HG03457 (cell line): ENCODE data around the gene CDK2AP2.
A peak's percentile ranks its signal among the peaks of the same experiment; 100 is the strongest.
"Not testable (repeated sequence)": the region's sequence is repeated elsewhere in the genome, so short reads cannot be mapped to it uniquely, and the experiment has no call there.

Source experiments
- ATAC-seq: cut with Tn5 transposase; IDR thresholded peaks from one replicate; pipeline ENCODE4 v1.9.1; 2021; ENCODE audit warnings: moderate number of reproducible peaks; ENCODE audit not compliant: unreplicated experiment

CDK2AP2 gene

DNA sequence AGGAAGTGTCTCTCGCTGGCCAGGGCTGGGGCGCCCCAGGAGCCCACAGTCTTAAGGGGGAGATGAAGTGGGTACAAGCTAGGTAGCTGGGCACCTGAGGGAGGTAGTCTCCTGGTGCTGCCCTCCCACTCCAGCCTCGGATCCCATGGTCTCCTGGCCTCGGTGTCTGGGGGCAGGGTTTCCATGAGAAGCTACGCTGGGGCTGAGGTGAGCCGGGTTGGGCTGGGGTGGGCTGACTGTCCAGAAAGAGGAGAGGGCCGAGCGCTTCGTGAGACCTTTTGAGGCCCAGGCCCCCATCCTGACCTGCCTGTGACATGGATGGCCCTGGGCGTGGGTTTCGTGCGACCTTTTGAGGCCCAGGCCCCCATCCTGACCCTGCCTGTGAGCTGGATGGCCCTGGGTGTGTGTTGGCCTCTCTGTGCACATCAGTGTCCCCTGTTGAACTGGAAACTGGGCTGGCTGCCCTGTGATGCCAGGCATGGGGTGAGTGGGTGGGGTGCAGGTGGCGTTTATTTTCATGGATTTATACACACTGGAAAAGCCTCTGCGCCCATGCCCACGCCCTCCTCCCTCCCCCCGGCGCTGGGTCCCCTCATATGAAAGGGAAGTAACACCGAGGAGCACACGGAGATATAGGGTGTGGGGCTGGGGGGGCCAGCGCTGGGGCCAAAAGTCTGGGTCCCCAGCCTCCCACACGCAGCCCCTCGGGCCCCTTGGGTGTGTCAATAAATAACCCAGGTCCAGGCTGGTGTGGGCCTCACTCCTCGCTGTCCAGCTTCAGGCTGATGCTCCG is 16.5 kb downstream of the CDK2AP2 start:
- ATAC-seq, result no peak

DNA sequence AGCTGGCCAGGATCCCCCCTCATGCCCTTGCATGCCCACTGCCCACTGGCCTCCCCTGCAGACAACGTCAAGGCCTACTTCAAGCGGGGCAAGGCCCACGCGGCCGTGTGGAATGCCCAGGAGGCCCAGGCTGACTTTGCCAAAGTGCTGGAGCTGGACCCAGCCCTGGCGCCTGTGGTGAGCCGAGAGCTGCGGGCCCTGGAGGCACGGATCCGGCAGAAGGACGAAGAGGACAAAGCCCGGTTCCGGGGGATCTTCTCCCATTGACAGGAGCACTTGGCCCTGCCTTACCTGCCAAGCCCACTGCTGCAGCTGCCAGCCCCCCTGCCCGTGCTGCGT is 17.3 kb downstream of the CDK2AP2 start:
- ATAC-seq, result no peak

DNA sequence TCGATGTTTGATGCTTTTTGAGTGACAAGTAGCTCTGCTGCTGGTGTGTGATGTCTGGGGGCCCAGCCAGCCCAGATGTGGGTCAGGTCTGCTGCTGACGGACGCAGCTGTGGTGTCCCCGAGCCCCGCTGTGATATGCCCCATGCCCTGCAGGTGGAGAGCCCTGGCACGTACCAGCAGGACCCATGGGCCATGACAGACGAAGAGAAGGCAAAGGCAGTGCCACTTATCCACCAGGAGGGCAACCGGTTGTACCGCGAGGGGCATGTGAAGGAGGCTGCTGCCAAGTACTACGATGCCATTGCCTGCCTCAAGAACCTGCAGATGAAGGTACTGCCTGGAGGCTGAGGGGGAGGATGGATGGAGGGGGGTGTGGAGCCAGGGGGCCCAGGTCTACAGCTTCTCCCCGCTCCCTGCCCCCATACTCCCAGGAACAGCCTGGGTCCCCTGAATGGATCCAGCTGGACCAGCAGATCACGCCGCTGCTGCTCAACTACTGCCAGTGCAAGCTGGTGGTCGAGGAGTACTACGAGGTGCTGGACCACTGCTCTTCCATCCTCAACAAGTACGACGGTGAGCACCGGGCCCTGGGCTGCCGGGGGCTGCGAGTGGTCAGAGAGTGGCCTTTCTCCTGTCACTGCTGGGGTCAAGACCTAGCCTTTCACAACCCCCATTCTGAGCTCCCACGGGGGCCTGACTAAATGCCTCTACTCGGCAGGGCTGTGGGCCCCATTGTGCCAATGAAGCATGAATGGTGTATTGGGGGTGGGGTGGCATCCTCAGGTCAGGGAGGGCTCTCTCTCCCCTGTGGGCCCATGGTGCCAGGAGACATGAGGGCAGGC is 17.9 kb downstream of the CDK2AP2 start:
- ATAC-seq, result no peak

DNA sequence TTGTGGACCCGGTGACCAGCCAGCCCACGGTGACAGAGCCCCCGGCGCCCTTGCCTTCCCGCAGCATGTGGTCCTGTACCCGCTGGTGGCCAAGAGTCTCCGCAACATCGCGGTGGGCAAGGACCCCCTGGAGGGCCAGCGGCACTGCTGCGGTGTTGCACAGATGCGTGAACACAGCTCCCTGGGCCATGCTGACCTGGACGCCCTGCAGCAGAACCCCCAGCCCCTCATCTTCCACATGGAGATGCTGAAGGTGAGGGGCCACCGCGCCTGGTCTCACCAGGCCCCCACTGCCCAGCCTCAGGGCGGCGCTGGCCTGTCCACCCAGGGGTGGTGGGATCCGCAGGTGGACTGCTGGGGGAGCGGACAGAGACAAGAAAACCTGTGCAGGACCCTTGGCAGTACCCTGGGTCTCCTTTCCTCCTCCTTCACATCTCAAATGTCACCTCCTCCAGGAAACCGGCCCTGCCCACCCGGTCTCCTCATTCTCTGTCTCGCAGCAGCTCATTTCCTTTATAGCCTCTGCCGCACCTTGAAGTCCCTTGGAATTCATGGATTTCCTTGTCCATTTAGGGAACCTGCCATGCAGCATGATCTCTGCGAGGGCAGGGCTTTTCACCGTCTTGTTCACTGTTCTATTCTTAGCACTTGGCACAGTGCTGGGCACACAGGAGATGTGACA is 18.6 kb downstream of the CDK2AP2 start:
- no peak for ATAC-seq

DNA sequence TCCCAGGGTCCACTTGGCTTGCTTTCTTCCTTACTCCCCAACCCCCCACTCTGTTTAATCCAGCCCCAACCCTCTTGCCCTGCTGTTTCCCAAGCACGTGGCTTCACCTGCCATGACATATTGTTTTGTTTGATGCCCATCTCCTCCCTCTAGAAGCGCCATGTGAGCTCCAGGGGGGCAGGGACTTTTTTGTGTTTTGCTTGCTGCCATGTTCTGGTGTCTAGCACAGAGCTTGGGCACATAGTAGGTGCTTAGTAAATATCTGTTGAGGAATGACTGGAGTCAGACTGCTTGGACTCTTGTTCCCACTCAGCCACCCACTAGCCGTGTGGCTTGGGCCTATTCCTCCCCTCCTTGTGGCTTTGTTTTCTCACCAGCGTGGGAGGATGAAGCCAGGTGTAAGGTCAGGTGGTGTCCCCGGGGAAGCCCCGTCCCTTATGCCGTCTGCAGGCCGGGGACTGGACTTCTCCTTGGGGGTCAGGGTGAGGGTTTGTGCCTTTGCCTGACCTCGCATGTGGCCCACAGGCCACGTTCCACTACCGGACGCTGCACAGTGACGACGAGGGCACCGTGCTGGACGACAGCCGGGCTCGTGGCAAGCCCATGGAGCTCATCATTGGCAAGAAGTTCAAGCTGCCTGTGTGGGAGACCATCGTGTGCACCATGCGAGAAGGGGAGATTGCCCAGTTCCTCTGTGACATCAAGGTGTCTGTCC is 21.3 kb downstream of the CDK2AP2 start:
- no peak for ATAC-seq

DNA sequence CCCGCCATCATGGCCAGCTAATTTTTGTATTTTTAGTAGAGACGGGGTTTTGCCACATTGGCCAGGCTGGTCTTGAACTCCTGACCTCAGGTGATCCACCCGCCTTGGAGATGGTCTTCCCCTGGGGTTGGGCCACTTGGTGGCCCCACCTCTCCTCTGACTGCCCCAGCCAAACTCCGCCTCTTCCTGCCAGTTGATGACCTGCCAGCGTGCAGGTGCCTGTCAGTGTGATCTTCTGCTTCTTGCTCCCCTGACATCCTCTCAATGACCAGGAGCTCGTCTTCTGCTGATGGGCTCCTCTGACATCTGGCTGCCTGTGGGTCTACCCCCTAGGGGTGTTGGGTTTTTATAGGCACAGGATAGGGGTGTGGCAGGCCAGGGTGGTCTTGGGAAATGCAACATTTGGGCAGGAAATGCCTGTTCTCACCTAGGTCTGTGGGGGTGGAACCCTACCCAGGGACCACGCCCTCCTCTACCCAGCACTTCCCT is 22.0 kb downstream of the CDK2AP2 start:
- ATAC-seq, result not testable (repeated sequence)

DNA sequence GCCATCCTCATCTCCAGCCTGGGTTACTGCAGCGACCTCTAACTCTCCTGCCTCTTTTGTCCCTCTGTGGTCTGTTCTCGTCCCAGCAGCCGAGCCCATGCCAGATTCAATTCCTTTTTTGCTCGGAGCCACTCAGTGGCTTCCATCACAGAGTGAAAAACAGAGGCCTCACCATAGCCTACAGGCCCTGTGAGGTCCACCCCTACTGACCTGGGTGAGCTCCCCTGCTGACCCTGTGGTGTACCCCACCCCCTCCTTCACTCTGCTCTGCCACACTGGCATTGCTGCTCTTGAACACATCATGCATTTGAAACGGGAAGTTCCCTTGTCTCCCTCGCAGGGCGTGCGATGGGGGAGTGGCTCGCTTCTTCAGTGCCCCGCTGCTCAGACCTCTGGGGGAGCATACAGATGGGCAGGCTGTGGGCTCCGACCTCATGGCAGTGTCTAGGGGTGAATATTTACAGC is 23.1 kb downstream of the CDK2AP2 start:
- ATAC-seq, result no peak

DNA sequence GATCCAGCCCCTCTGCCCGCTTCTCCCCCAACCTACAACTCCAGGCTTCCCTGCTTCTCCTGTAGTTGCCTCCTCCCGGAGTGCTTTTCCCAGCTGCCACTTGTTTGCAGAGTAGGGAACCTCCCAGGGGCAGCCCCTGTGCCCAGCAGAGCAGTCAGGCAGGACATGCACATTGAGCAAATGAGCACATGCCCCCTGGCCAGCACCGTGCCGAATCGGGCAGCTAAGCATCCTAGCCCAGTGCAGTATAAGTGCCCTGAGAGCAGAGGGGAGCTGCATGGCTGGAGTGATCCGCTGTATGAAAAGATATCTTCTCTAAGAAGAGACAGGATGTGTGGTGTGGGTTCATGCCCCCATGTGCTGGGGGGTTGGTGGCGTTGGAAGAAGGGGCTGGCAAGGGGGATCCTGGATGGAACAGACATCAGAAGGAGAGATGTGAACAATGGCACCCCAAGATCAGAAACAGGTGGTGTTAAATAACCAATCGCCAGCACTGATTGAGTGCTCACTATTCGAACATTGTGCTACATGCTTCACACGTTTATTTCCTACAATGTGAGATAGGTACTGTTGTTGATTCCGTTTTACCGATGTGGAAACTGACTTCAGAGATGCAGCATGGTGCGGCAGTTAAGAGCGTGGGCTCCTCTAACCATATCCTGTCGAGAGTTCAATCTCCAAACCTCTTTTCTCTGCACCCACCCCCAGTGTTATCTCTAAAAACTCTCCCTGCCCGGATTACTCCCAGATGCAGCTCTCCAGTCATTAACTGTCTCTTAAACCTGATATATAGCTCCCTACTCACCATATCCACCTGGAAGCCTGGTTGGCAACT is 23.9 kb downstream of the CDK2AP2 start:
- no peak for ATAC-seq

DNA sequence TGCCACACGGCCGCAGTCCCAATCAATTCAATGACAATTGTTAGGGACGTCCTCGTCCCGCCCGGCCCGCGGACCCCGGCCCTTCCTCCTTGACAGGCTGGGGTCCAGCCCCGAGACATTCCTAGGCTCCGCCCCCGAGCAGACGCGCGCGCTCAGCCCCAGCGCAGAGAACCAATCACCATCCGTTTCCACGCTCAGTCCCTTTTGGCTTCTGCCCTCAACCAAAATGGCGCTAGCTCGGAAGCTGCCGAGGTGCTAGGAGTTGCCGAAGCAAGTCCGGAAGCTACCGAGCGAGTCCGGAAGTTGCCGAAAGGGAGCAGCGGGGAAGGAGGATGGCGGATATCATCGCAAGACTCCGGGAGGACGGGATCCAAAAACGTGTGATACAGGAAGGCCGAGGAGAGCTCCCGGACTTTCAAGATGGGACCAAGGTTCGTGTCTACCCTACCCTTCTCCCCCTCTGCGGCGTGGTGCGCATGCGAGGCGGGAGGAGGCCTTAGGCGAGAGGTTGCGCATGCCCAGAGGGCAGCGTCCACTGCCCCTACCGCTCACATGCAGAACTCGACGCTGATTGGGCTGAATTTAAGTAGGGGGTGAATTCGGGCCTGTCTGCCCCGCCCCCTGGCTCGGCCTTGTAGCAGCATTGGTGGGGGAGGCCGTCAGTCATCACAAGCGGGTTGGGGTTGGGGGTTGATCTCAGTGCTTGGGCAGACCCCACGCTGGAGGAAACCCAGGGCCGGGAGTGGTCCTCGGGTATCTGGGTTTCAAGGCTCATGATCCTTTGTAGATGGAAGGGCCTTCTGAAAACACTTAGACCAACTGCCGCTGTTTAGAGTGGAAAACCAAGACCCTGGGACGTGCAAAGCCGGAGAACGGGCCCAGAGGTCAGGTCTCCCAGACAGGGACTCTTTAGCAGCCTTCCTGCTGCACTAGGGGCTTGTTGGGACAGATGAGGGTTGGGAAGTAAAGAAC is 24.8 kb downstream of the CDK2AP2 start, which contains the start of gene AIP:
Gene AIP, plus strand, starts transcription at position 200 of the 972 bp plus-strand sequence. Its CDS starts 133 bp downstream, at position 333.
- peak; percentile 54 for ATAC-seq

DNA sequence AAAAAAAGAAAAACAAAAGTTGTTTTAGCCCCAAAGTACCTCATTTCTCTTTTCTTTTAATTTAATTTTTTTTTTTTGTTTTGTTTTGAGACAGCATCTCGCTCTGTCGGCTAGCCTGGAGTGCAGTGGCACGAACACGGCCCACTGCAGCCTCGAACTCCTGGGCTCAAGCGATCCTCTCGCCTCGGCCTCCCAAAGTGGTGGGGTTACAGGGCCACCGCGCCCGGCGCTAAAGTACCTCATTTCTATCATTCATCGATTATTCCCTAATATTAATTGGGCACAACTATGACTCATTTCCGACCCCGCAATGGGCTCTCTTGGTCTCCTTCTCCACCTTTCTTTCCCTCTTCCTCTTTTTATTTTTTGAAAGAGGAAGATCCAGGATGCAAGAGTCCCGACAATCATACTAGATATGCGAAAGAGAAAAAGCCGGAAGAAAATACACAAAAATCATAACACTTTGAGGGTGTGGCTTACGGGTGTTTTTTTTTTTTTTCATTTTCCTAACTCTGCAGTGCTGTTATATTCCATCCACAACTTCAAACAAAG is 25.6 kb downstream of the CDK2AP2 start:
- ATAC-seq, result no peak

DNA sequence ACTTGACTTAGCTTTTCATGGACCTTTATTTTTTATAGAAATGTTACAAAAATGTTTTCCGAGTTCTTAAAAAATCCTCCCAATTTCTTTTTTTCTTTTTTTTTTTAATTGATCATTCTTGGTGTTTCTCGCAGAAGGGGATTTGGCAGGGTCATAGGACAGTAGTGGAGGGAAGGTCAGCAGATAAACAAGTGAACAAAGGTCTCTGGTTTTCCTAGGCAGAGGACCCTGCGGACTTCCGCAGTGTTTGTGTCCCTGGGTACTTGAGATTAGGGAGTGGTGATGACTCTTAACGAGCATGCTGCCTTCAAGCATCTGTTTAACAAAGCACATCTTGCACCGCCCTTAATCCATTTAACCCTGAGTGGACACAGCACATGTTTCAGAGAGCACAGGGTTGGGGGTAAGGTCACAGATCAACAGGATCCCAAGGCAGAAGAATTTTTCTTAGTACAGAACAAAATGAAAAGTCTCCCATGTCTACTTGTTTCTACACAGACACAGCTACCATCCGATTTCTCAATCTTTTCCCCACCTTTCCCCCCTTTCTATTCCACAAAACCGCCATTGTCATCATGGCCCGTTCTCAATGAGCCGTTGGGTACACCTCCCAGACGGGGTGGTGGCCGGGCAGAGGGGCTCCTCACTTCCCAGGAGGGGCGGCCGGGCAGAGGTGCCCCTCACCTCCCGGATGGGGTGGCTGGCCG is 30.5 kb downstream of the CDK2AP2 start:
- ATAC-seq, result not testable (repeated sequence)

DNA sequence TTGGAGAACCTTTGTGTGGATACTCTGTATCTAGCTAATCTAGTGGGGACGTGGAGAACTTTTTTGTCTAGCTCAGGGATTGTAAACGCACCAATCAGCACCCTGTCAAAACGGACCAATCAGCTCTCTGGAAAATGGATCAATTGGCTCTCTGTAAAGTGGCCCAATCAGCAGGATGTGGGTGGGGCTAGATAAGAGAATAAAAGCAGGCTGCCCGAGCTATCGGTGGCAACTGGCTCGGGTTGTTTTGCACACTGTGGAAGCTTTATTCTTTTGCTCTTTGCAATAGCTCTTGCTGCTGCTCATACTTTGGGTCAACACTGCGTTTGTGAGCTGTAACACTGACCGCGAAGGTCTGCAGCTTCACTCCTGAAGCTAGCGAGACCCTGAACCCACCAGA is 31.3 kb downstream of the CDK2AP2 start:
- not testable (repeated sequence) for ATAC-seq

DNA sequence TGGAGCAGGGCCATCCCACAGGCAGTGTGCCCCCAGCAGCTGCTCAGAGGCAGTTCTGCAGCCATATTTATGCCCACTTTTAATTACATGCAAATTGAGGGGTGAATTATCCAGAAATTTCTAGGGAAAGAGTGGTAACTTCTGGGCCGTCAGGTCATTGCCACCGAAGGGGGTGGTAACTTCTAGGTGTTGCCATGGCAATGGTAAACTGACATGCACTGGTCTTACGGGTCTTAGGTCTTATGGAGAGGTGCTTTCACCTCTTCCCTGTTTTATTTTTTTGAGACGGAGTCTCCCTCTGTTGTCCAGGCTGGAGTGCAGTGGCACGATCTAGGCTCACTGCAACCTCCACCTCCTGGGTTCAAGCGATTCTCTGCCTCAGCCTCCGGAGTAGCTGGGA is 35.1 kb downstream of the CDK2AP2 start:
- ATAC-seq, result no peak

DNA sequence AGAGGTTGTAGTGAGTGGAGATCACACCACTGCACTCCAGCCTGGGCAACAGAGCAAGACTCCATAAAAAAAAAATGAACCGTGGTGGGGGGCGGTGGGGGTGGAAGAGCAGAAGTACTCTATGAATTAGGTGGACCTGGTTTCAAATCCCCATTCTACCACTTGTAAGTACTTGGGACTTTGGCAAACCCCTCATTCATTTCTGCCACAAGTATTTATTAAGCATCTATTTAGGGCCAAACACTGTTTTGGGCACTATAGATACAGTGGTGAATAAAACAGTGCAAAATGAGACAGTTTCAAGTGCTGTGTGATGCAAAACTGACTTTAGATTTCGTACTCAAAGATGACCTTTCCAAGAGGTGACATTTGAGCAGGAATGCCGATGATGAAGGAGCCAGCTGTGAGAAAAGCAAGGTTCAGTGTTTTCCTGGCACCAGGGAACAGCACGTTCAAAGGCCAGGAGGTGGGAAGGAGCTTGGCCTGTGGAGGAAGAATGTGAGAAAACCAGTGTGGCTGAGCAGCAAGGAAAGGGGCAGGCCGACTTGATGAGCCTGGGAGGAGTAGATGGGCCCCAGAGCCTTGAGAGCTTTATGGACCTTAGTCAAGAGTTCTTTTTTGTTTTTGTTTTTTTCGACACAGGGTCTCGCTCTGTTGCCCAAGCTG is 37.5 kb downstream of the CDK2AP2 start:
- ATAC-seq, result no peak

DNA sequence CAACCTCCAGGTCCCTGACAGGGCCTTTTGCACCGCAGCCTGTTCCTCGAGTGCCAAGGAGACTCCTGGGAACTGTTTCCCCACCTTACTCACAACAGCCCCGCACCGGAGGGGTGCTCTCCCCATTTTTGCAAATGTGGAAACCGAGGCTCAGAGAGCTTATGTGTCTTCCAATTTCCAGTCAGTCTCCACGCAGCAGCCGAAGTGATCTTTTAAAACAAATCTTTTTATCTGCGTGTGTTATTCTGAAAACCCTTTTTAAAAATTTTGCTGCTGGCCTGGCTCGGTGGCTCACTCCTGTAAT is 38.5 kb downstream of the CDK2AP2 start:
- no peak for ATAC-seq

DNA sequence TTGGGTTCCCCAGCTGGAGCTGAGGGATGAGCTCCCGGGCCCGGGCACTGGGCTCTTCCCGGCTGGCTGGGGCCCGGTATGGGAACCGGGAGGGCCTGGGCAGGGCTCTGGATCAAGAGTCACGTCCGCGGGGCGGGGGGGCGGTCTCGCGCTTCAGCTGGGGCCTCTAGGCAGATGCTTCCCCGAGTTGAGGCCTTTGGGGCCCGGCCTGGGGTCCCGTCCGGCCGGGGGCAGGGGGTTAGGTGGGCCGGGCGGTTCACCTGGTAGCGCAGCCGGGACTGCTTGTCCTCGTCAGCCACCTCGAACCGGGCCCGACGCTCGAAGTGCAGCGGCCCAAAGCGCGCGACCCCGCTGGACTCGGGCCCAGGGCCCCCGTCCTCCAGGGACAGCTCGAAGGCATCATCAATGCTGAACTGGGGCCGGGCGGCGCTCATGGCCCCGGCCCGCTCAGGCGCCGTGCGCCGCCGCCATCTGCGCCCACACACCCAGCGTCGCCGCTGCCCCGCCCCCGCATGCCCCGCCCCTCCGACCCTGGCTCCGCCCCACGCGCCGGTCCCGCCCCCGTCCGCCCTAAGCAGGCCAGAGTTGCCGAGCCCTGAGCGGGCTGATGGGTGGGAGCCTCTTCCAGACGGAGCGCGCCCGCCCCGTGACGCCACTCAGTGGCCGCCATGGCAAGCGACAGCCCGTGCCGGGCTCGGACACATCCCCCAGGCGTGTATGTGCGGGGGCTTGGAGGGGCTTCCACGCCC is 39.0 kb downstream of the CDK2AP2 start, which contains the start of gene TMEM134:
Gene TMEM134, minus strand, starts transcription at position 493 of the 749 bp plus-strand sequence. Its CDS starts 59 bp downstream, at position 434.
- no peak for ATAC-seq

DNA sequence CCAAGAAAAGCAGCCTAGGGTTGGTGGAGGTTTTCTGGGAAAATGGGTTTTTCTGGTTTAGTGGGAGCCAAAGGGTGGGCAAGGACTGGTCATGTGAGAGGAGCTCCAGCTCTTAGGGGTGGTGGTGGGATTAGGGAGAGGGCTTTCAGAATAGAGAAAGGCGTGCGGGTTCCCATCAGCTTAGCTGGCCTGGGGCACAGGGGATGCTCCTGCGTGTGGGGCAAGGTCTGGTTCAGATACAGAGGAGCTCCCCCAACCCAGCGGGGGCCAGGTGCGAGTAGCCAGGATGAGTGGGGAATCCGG is 39.6 kb downstream of the CDK2AP2 start:
- no peak for ATAC-seq
